SK-N-SH (cell line): ENCODE results near the gene SNX3. TPM values are rescaled to one million over a fixed set of nuclear protein-coding genes. Genes with fewer than 3 reads are reported as not detected.

Source experiments
- CTCF ChIA-PET: fragments of 300-600, 350-600 bp; formaldehyde crosslinking; extraction: SDS; loops from one replicate; lab custom pipeline; 2021; lab: Yijun Ruan, JAX
- POLR2A ChIA-PET: fragments of 350-600 bp; sonication (Branson Sonifier 250); formaldehyde crosslinking; extraction: SDS; loops from one replicate; lab custom pipeline; 2020; ENCODE audit warnings: antibody characterized with exemption, inconsistent platforms; lab: Yijun Ruan, JAX
- DNase-seq: peaks from one replicate; pipeline ENCODE4 v3.0.0; 2012
- H2AFZ ChIP-seq: fragments of 200-600 bp; sonication (generic); 2 replicates; pipeline ENCODE4 v1.8.1; 2016; ENCODE audit warnings: antibody characterized with exemption, mild to moderate bottlenecking, low read depth
- H3F3A ChIP-seq: fragments of 200-600 bp; sonication (generic); replicated peaks from 2 replicates; pipeline ENCODE3; 2016; ENCODE audit warnings: antibody characterized with exemption, mild to moderate bottlenecking; ENCODE audit not compliant: insufficient read depth
- H3K27ac ChIP-seq, 2 experiments: fragments of 200-500 bp in 1 of 2; fragments of 200-600 bp in 1 of 2; sonication (Bioruptor generic) in 1 of 2; sonication (generic), shearing (Covaris generic) in 1 of 2; 2 replicates each; pipeline versions ENCODE4 v1.5.1 to v1.6.1; 2014 to 2016; ENCODE audit warnings: low read depth in 2 of 2, inconsistent platforms in 1 of 2, low read length in 1 of 2, mild to moderate bottlenecking in 1 of 2, mixed read lengths in 1 of 2
- H3K27me3 ChIP-seq: fragments of 200-600 bp; sonication (generic), shearing (Covaris generic); 2 replicates; pipeline ENCODE4 v1.6.1; 2016; ENCODE audit warnings: mixed run types; ENCODE audit not compliant: insufficient read depth
- H3K36me3 ChIP-seq, 2 experiments: fragments of 200-500 bp in 1 of 2; fragments of 200-600 bp in 1 of 2; sonication (Bioruptor generic) in 1 of 2; sonication (generic) in 1 of 2; replicated peaks in 1 of 2; 2 replicates each; pipeline versions ENCODE3 to v1.5.1; 2014 to 2016; ENCODE audit warnings: low read length in 1 of 2, mild to moderate bottlenecking in 1 of 2; ENCODE audit not compliant: insufficient read depth in 2 of 2, control insufficient read depth in 1 of 2
- H3K4me1 ChIP-seq, 2 experiments: fragments of 200-500 bp in 1 of 2; fragments of 200-600 bp in 1 of 2; sonication (Bioruptor generic) in 1 of 2; sonication (generic), shearing (Covaris generic) in 1 of 2; 2 replicates each; pipeline versions ENCODE4 v1.5.1 to v1.6.1; 2014 to 2016; ENCODE audit warnings: low read depth in 1 of 2, low read length in 1 of 2, mixed run types in 1 of 2; ENCODE audit not compliant: insufficient read depth in 2 of 2, control insufficient read depth in 1 of 2
- H3K4me2 ChIP-seq: fragments of 200-600 bp; sonication (generic), shearing (Covaris generic); 2 replicates; pipeline ENCODE4 v1.6.1; 2017; ENCODE audit warnings: mixed run types
- H3K4me3 ChIP-seq, 2 experiments: fragments of 200-500 bp in 1 of 2; fragments of 200-600 bp in 1 of 2; sonication (Bioruptor generic) in 1 of 2; sonication (generic), shearing (Covaris generic) in 1 of 2; 2 replicates each; pipeline versions ENCODE4 v1.5.1 to v1.8.1; 2014 to 2016; ENCODE audit warnings: low read depth in 2 of 2, inconsistent platforms in 1 of 2, low read length in 1 of 2, mild to moderate bottlenecking in 1 of 2, mixed read lengths in 1 of 2, moderate library complexity in 1 of 2
- H3K79me2 ChIP-seq: fragments of 200-600 bp; sonication (generic); 2 replicates; pipeline ENCODE4 v1.8.1; 2017; ENCODE audit warnings: mild to moderate bottlenecking; ENCODE audit not compliant: insufficient read depth
- H3K9ac ChIP-seq: fragments of 200-600 bp; sonication (generic); 2 replicates; pipeline ENCODE4 v1.6.1; 2017; ENCODE audit warnings: mixed run types
- H3K9me2 ChIP-seq: fragments of 200-600 bp; sonication (generic); 2 replicates; pipeline ENCODE4 v1.6.1; 2017; ENCODE audit warnings: mixed run types
- H3K9me3 ChIP-seq: fragments of 200-600 bp; sonication (generic); 2 replicates; pipeline ENCODE4 v1.6.1; 2017; ENCODE audit warnings: mixed run types, mild to moderate bottlenecking, moderate library complexity
- H4K20me1 ChIP-seq: fragments of 200-600 bp; sonication (generic); 2 replicates; pipeline ENCODE4 v1.6.1; 2017; ENCODE audit warnings: mild to moderate bottlenecking, mixed run types; ENCODE audit not compliant: insufficient read depth
- ELF1 ChIP-seq: IDR thresholded peaks from 2 replicates; pipeline ENCODE4 v1.4.0; 2012
- EZH2phosphoT487 ChIP-seq: fragments of 200-600 bp; sonication (generic); IDR thresholded peaks from 2 replicates; pipeline ENCODE4 v1.6.1; 2017; ENCODE audit warnings: low read depth, mixed run types, mild to moderate bottlenecking, antibody characterized with exemption, moderate library complexity, borderline replicate concordance
- FOSL2 ChIP-seq: IDR thresholded peaks from 2 replicates; pipeline ENCODE4 v1.4.0; 2012; ENCODE audit warnings: low read depth, mild to moderate bottlenecking, moderate library complexity, borderline replicate concordance
- FOXJ3 ChIP-seq: sonication (generic); formaldehyde crosslinking; IDR thresholded peaks from 2 replicates; pipeline ENCODE4 v1.5.1; 2020; ENCODE audit warnings: mild to moderate bottlenecking, missing genetic modification reagents
- GABPA ChIP-seq: IDR thresholded peaks from 2 replicates; pipeline ENCODE4 v1.4.0; 2012; ENCODE audit warnings: low read depth, mild to moderate bottlenecking
- GATA2 ChIP-seq: sonication (generic); formaldehyde crosslinking; IDR thresholded peaks from 2 replicates; pipeline ENCODE4 v1.5.0; 2020; ENCODE audit warnings: mild to moderate bottlenecking, missing genetic modification reagents
- MAX ChIP-seq: IDR thresholded peaks from 2 replicates; pipeline ENCODE4 v1.4.0; 2012; ENCODE audit warnings: low read depth
- MEF2A ChIP-seq: IDR thresholded peaks from 2 replicates; pipeline ENCODE4 v1.4.0; 2012; ENCODE audit warnings: low read depth, borderline replicate concordance
- MXI1 ChIP-seq: IDR thresholded peaks from 2 replicates; pipeline ENCODE4 v1.6.1; 2012; ENCODE audit warnings: mild to moderate bottlenecking, low read depth, low read length, improper control_type of control experiment
- NFIC ChIP-seq: IDR thresholded peaks from 2 replicates; pipeline ENCODE4 v1.4.0; 2012; ENCODE audit warnings: borderline replicate concordance
- PBX3 ChIP-seq: IDR thresholded peaks from 2 replicates; pipeline ENCODE4; 2012
- POLR2AphosphoS5 ChIP-seq: IDR thresholded peaks from 2 replicates; pipeline ENCODE4 v1.6.1; 2012; ENCODE audit warnings: low read depth, low read length
- RFX5 ChIP-seq: IDR thresholded peaks from 2 replicates; pipeline ENCODE4 v1.6.1; 2012; ENCODE audit warnings: mild to moderate bottlenecking, improper control_type of control experiment, low read length
- RXRA ChIP-seq: IDR thresholded peaks from 2 replicates; pipeline ENCODE4 v1.4.0; 2012; ENCODE audit warnings: low read depth, mild to moderate bottlenecking, borderline replicate concordance
- SIN3A ChIP-seq: IDR thresholded peaks from 2 replicates; pipeline ENCODE4 v1.6.1; 2012; ENCODE audit warnings: low read depth, mild to moderate bottlenecking, low read length, moderate library complexity, borderline replicate concordance
- TEAD4 ChIP-seq: IDR thresholded peaks from 2 replicates; pipeline ENCODE4 v1.4.0; 2012; ENCODE audit warnings: mild to moderate bottlenecking, borderline replicate concordance; ENCODE audit not compliant: insufficient read depth
- YY1 ChIP-seq: IDR thresholded peaks from 2 replicates; pipeline ENCODE4 v1.4.0; 2012; ENCODE audit warnings: low read depth, mild to moderate bottlenecking
- WGBS: methylation state at CpG from one replicate; pipeline ENCODE4 v1.1.6; 2017; ENCODE audit warnings: low lambda C conversion rate; 5-methylcytosine and 5-hydroxymethylcytosine counted together
- polyA plus RNA-seq, 3 experiments: library from polyadenylated mRNA; depleted of rRNA; stranded (reverse); fragments of >200 nt; gene quantifications; 2 replicates each; pipeline ENCODE4 v1.2.3, GENCODE V29; 2012
- TF ChIP-seq, protein P1 (sequence below): IDR thresholded peaks from 2 replicates; pipeline ENCODE4 v1.4.0; 2012; ENCODE audit warnings: low read depth, borderline replicate concordance

The SNX3 gene
- polyA plus RNA-seq, 1 of the 3 experiments (the other 2 are of a cell fraction), result 105 TPM

GRCh38 chr6:108207013-108207412, 53.8 kb downstream of the SNX3 start:
- H3K79me2 ChIP-seq, result no peaks in the 10 kb centered on the region
- TF ChIP-seq RXRA (no peak), FOXJ3 (CRISPR knock-in tag) (no peak), GATA2 (no peak), RFX5 (no peak), PBX3 (no peak), MXI1 (no peak), FOSL2 (no peak), MAX (no peak), YY1 (no peak), EZH2phosphoT487 (no peak), NFIC (no peak), TEAD4 (no peak)
- no peak overlapping the region for H3K4me2 ChIP-seq
- no peak overlapping the region for H2AFZ ChIP-seq
- H3K27ac ChIP-seq, result no peak overlapping the region
- peaks cover 8 to 15% of the 10 kb centered on the region in 2 experiments for H3K36me3 ChIP-seq
- ChIA-PET CTCF (interaction anchor here (1.1 kb wide), 1 partner anchor 9 kb away, joined by 3 read pairs; no protein-coding TSS in a partner anchor), POLR2A (no interaction called here)
- no peaks in the 10 kb centered on the region for H3K27me3 ChIP-seq
- H3K4me1 ChIP-seq, result no peaks in the 10 kb centered on the region
- no peaks in the 10 kb centered on the region for H3K9me2 ChIP-seq
- no peaks in the 10 kb centered on the region for H3K9me3 ChIP-seq
- no peak for DNase-seq
- 94% methylated on average over 4 of the region's 4 CpGs for WGBS
- no peaks in the 10 kb centered on the region for H4K20me1 ChIP-seq
- no peaks in the 10 kb centered on the region for H3F3A ChIP-seq
- H3K9ac ChIP-seq, result no peak overlapping the region
- H3K4me3 ChIP-seq, result no peak overlapping the region

DNA sequence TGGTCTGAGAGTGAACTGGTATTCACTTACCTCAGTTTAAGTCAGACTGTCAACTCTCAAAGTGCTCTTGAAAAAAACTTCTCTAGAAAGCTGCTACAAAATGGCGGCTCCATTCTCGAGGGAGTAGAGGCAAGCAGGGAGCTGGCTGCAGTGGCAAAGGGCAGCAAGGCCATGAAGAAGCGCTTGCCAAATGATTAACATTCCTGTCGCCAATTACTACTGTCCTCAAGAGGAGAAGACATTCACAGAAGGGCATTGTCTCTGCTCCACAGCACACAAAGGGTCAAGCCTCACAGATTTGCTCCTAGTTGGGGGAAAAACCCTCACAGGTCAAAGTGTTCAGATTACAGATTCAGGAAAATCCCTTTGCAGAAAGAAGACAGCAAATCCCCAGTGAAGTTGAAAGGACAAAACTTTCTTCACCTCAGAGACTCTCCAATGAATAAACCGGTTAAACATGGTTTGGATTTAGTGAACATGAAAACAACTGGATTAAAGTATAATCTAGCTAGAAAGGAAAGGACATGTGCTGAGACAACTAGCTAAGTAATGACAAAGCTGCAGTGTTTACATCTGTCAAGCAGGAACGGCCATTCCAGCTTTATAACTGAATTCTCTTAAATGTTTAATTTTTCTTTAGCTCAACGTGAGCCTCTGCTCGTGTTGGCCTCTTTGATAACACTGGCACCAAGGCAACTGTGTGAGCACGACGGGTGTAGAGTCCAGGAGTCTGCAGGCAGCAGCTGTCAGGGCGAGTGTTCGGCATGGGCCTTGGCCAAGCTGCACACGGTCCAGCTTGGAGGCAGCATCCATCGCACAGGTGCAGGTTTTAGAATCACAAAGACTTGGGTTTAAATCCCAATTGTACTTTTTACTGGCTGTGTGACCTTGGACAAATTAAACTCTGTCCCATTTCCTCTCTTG, 57.4 kb downstream of the SNX3 start:
- 93% methylated on average over 12 of the region's 14 CpGs for WGBS
- TF ChIP-seq GABPA, result no peak
- TF ChIP-seq ELF1, result no peak
- no peak for TF ChIP-seq RFX5
- no peak for TF ChIP-seq GATA2
- no peak for TF ChIP-seq RXRA
- TF ChIP-seq, protein P1, sequence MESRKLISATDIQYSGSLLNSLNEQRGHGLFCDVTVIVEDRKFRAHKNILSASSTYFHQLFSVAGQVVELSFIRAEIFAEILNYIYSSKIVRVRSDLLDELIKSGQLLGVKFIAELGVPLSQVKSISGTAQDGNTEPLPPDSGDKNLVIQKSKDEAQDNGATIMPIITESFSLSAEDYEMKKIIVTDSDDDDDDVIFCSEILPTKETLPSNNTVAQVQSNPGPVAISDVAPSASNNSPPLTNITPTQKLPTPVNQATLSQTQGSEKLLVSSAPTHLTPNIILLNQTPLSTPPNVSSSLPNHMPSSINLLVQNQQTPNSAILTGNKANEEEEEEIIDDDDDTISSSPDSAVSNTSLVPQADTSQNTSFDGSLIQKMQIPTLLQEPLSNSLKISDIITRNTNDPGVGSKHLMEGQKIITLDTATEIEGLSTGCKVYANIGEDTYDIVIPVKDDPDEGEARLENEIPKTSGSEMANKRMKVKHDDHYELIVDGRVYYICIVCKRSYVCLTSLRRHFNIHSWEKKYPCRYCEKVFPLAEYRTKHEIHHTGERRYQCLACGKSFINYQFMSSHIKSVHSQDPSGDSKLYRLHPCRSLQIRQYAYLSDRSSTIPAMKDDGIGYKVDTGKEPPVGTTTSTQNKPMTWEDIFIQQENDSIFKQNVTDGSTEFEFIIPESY, result no peak
- TF ChIP-seq FOSL2, result no peak
- TF ChIP-seq FOXJ3 (CRISPR knock-in tag), result no peak
- no peak for TF ChIP-seq SIN3A
- TF ChIP-seq EZH2phosphoT487, result no peak
- no peak for TF ChIP-seq POLR2AphosphoS5
- no peak for TF ChIP-seq MEF2A
- TF ChIP-seq, all 33 proteins: peak for 0
- POLR2A ChIA-PET, result interaction anchor here (0.6 kb wide), 1 partner anchor 15 kb away, joined by 3 read pairs; no protein-coding TSS in a partner anchor

More for the DNA sequence above, 57.4 kb downstream of the SNX3 start:
- H3K27ac ChIP-seq, result no peak overlapping the region
- no peaks in the 10 kb centered on the region for H3K36me3 ChIP-seq
- no peaks in the 10 kb centered on the region for H3F3A ChIP-seq
- H4K20me1 ChIP-seq, result no peaks in the 10 kb centered on the region
- H3K9me3 ChIP-seq, result no peaks in the 10 kb centered on the region
- H3K4me2 ChIP-seq, result no peak overlapping the region
- H3K79me2 ChIP-seq, result no peaks in the 10 kb centered on the region
- H3K9me2 ChIP-seq, result no peaks in the 10 kb centered on the region
- H3K9ac ChIP-seq, result no peak overlapping the region
- H2AFZ ChIP-seq, result no peak overlapping the region
- H3K27me3 ChIP-seq, result no peaks in the 10 kb centered on the region
- DNase-seq, result no peak
- H3K4me3 ChIP-seq, result no peak overlapping the region
- H3K4me1 ChIP-seq, result no peaks in the 10 kb centered on the region
- CTCF ChIA-PET, result interaction anchor here (0.9 to 2.1 kb wide), 2 partner anchors 10 to 288 kb away, joined by 3 to 6 read pairs; no protein-coding TSS in a partner anchor
